Spleen (tissue), 11 donors: Measurements from ENCODE around the gene SMIM17. TPM values are rescaled to one million over a fixed set of nuclear protein-coding genes. Genes with fewer than 3 reads are reported as not detected.

ENCODE experiments used
- DNase-seq: peaks from one replicate; pipeline ENCODE4 v3.0.0-alpha.2; 2020
- H3K27ac ChIP-seq, 8 donors: fragments of 200-600 bp; sonication (generic) in 7 of 8; 1 replicate in 4 of 8; 2 replicates in 4 of 8; pipeline versions ENCODE4 v1.5.0 to v1.8.0; 2016 to 2021; ENCODE audit warnings: inconsistent platforms in 4 of 8, mild to moderate bottlenecking in 4 of 8, moderate library complexity in 1 of 8
- H3K27me3 ChIP-seq, 7 donors: fragments of 200-600 bp; sonication (generic) in 6 of 7; replicated peaks in 1 of 7; 1 replicate in 4 of 7; 2 replicates in 3 of 7; pipeline versions ENCODE4 v1.5.0 to v1.8.0; 2016 to 2021; ENCODE audit warnings: inconsistent platforms in 3 of 7, mild to moderate bottlenecking in 1 of 7
- H3K36me3 ChIP-seq, 6 donors: fragments of 200-600 bp; sonication (generic) in 5 of 6; 1 replicate in 4 of 6; 2 replicates in 2 of 6; pipeline versions ENCODE4 v1.5.0 to v1.8.0; 2016 to 2021; ENCODE audit warnings: inconsistent platforms in 2 of 6
- H3K4me1 ChIP-seq, 6 donors: fragments of 200-600 bp; sonication (generic) in 5 of 6; 1 replicate in 3 of 6; 2 replicates in 3 of 6; pipeline versions ENCODE4 v1.5.0 to v1.8.0; 2016 to 2021; ENCODE audit warnings: inconsistent platforms in 3 of 6
- H3K4me3 ChIP-seq, 8 donors: fragments of 200-600 bp; sonication (generic) in 7 of 8; 1 replicate in 4 of 8; 2 replicates in 4 of 8; pipeline versions ENCODE4 v1.5.0 to v1.8.0; 2016 to 2021; ENCODE audit warnings: inconsistent platforms in 4 of 8, mild to moderate bottlenecking in 4 of 8, moderate library complexity in 2 of 8
- H3K9me3 ChIP-seq, 8 donors: fragments of 200-600 bp; sonication (generic) in 7 of 8; 1 replicate in 4 of 8; 2 replicates in 4 of 8; pipeline versions ENCODE4 v1.5.0 to v1.8.0; 2016 to 2021; ENCODE audit warnings: inconsistent platforms in 4 of 8
- CTCF ChIP-seq, 11 experiments: fragments of 200-600 bp in 7 of 11; fragments of 450-650 bp in 4 of 11; sonication (generic) in 4 of 11; IDR thresholded peaks in 8 of 11; conservative IDR thresholded peaks in 3 of 11; 1 replicate in 7 of 11; 2 replicates in 4 of 11; pipeline versions ENCODE4 v1.4.0 to v1.8.0; 2016 to 2021; ENCODE audit warnings: antibody characterized with exemption in 11 of 11, inconsistent platforms in 4 of 11, mild to moderate bottlenecking in 1 of 11
- POLR2A ChIP-seq, 3 donors: fragments of 450-650 bp; IDR thresholded peaks; one replicate each; pipeline ENCODE4 v1.5.1; 2017; ENCODE audit warnings: antibody characterized with exemption in 3 of 3, mild to moderate bottlenecking in 1 of 3
- POLR2AphosphoS5 ChIP-seq, 3 donors: sonication (generic); formaldehyde crosslinking; IDR thresholded peaks; one replicate each; pipeline ENCODE4 v1.5.1; 2017; ENCODE audit warnings: antibody characterized with exemption in 3 of 3
- WGBS, 5 donors: extraction: QIAGEN DNeasy Blood & Tissue Kit in 3 of 5; methylation state at CpG; one replicate each; pipeline versions ENCODE4 v1.1.5 to v1.1.7; 2013 to 2018; 5-methylcytosine and 5-hydroxymethylcytosine counted together
- intact Hi-C: fragments of 100-400 bp; cut with DNase I; formaldehyde crosslinking; loops from one replicate; pipeline ENCODE4 v1.15.0; 2023; ENCODE audit warnings: low total_unique reads
- polyA plus RNA-seq, 3 donors: library from polyadenylated mRNA; stranded (reverse); fragments of 200-250 nt; gene quantifications; one replicate each; pipeline ENCODE4 v1.2.1, GENCODE V29; 2013
- total RNA-seq, 7 donors: library from RNA; depleted of rRNA in 3 of 7; stranded (reverse); fragments of >200 nt in 3 of 7; fragmentation: NEBNext Ultra II Directional in 4 of 7; extraction: Animal tissue kit (Norgen Biotek cat#: 25700) in 4 of 7; gene quantifications; one replicate each; pipeline versions ENCODE4 v1.1.0 to v1.2.1, GENCODE V29; 2016 to 2021
- donor health status: healthy with polysubstance abuse.
- donor health status: DM: no; HTN: no; CAD: no; lungs with moderate emphysema.
- donor health status: DM: no; HTN: no; CAD: no.
- donor health status: Bipolar disorder and iron deficiency.
- donor health status: healthy.
- donor health status: DM: no; HTN: no; CAD: no.
- donor health status: DM: yes; HTN: yes; CAD: no.

Gene SMIM17
- total and polyA plus RNA-seq, 10 donors = 0.27 to 0.67 (median 0.39) TPM; not detected in 6

- TF ChIP-seq POLR2A (IDR thresholded peaks at IDR 0.05) (no peak), CTCF (IDR thresholded peaks at IDR 0.05 in 8 of 11, conservative IDR thresholded peaks at IDR 0.05 in 3 of 11) (no peak), POLR2AphosphoS5 (IDR thresholded peaks at IDR 0.05) (no peak)
- no peak for DNase-seq
- 89 to 100% (median 95%) methylated on average over 2 of the region's 2 CpGs for WGBS, 5 donors
- Histone ChIP-seq H3K36me3 (peaks cover 0 to 100% (median 30%) of the 10 kb centered on the region in 6 donors), H3K4me1 (no peaks in the 10 kb centered on the region), H3K27ac (no peak overlapping the region), H3K4me3 (no peak overlapping the region), H3K27me3 (no peaks in the 10 kb centered on the region), H3K9me3 (peaks cover 9 to 100% (median 96%) of the 10 kb centered on the region in 8 donors)
- intact Hi-C loops = no loop called here
These were observed 30.2 kb upstream of the SMIM17 start for GRCh38 chr19:56612737-56613136.

- intact Hi-C loops = no loop called here
- TF ChIP-seq POLR2A (IDR thresholded peaks at IDR 0.05) = no peak
- 81 to 97% (median 90%) methylated on average over 5 of the region's 5 CpGs for WGBS, 5 donors
- Histone ChIP-seq H3K27ac (no peak overlapping the region), H3K4me3 (no peak overlapping the region), H3K36me3 (peaks cover 0 to 100% (median 37%) of the 10 kb centered on the region in 6 donors), H3K9me3 (peaks cover 9 to 100% (median 96%) of the 10 kb centered on the region in 8 donors), H3K27me3 (no peaks in the 10 kb centered on the region), H3K4me1 (no peaks in the 10 kb centered on the region)
- DNase-seq = no peak
These were observed 29.3 kb upstream of the SMIM17 start for GRCh38 chr19:56613639-56614038.

- TF ChIP-seq POLR2A (IDR thresholded peaks at IDR 0.05) (no peak), POLR2AphosphoS5 (IDR thresholded peaks at IDR 0.05) (no peak), CTCF (IDR thresholded peaks at IDR 0.05 in 8 of 11, conservative IDR thresholded peaks at IDR 0.05 in 3 of 11) (no peak)
- H3K4me3 ChIP-seq = no peak overlapping the region
- H3K9me3 ChIP-seq = peaks cover 9 to 100% (median 100%) of the 10 kb centered on the region in 8 donors
- H3K36me3 ChIP-seq = peaks cover 0 to 99% (median 49%) of the 10 kb centered on the region in 6 donors
- no peaks in the 10 kb centered on the region for H3K4me1 ChIP-seq
- H3K27ac ChIP-seq = no peak overlapping the region
- WGBS, 5 donors = 92 to 96% (median 93%) methylated on average over 8 of the region's 8 CpGs
- H3K27me3 ChIP-seq = no peaks in the 10 kb centered on the region
- no peak for DNase-seq
- intact Hi-C loops = no loop called here
These were observed 25.4 kb upstream of the SMIM17 start for GRCh38 chr19:56617531-56617930.

GRCh38 chr19:56619121-56619520, 23.8 kb upstream of the SMIM17 start:
- H3K4me3 ChIP-seq = no peak overlapping the region
- H3K27ac ChIP-seq = no peak overlapping the region
- 78 to 87% (median 81%) methylated on average over 8 of the region's 8 CpGs for WGBS, 5 donors
- H3K4me1 ChIP-seq = no peaks in the 10 kb centered on the region
- H3K36me3 ChIP-seq = peaks cover 0 to 99% (median 48%) of the 10 kb centered on the region in 6 donors
- H3K27me3 ChIP-seq = no peaks in the 10 kb centered on the region
- DNase-seq = no peak
- peaks cover 9 to 100% (median 100%) of the 10 kb centered on the region in 8 donors for H3K9me3 ChIP-seq
- no peak for TF ChIP-seq POLR2AphosphoS5 (IDR thresholded peaks at IDR 0.05)
- no peak for TF ChIP-seq CTCF (IDR thresholded peaks at IDR 0.05 in 8 of 11, conservative IDR thresholded peaks at IDR 0.05 in 3 of 11)
- no peak for TF ChIP-seq POLR2A (IDR thresholded peaks at IDR 0.05)
- intact Hi-C loops = no loop called here

- no peak for TF ChIP-seq POLR2A (IDR thresholded peaks at IDR 0.05)
- no peak for TF ChIP-seq POLR2AphosphoS5 (IDR thresholded peaks at IDR 0.05)
- no peak for TF ChIP-seq CTCF (IDR thresholded peaks at IDR 0.05 in 8 of 11, conservative IDR thresholded peaks at IDR 0.05 in 3 of 11)
- H3K4me3 ChIP-seq = peak overlapping the region in 1 of 8 donors; percentile 1
- intact Hi-C loops = no loop called here
- peaks cover 0 to 100% (median 100%) of the 10 kb centered on the region in 8 donors for H3K9me3 ChIP-seq
- H3K4me1 ChIP-seq = no peaks in the 10 kb centered on the region
- WGBS, 5 donors = 95 to 99% (median 97%) methylated on average over 34 to 37 of the region's 37 CpGs
- no peaks in the 10 kb centered on the region for H3K27me3 ChIP-seq
- DNase-seq = no peak
- peaks cover 0 to 83% (median 40%) of the 10 kb centered on the region in 6 donors for H3K36me3 ChIP-seq
- H3K27ac ChIP-seq = no peak overlapping the region
These were observed 20.6 kb upstream of the SMIM17 start for GRCh38 chr19:56622374-56622773.
